ENCODE measurements around the gene NEUROD2. TPM values are rescaled to one million over a fixed set of nuclear protein-coding genes. Genes with fewer than 3 reads are reported as not detected.

NEUROD2 gene
- polyA plus RNA-seq, 4 donors: 0.03 to 0.07 (median 0.06) TPM; not detected in 1

Other genes starting within 250 kb of the NEUROD2 start
- 10 to 100 TPM; 11.4 to 17.4 (median 13.2) TPM for gene FBXL20, start 206.3 kb downstream of the NEUROD2 start, polyA plus RNA-seq (ENCODE audit: insufficient read length in 4 of 4)
- gene MED1, start 156.7 kb downstream of the NEUROD2 start, polyA plus RNA-seq (ENCODE audit: insufficient read length in 4 of 4): 10 to 100 TPM; 47.0 to 54.9 (median 51.7) TPM
- 10 to 100 TPM; 40.6 to 70.5 (median 56.3) TPM for gene CDK12, start 146.4 kb downstream of the NEUROD2 start, polyA plus RNA-seq (ENCODE audit: insufficient read length in 4 of 4)
- 10 to 100 TPM; 10.9 to 19.8 (median 14.1) TPM for gene PPP1R1B, start 19.0 kb upstream of the NEUROD2 start, polyA plus RNA-seq (ENCODE audit: insufficient read length in 4 of 4)
- 10 to 100 TPM; 44.2 to 57.8 (median 47.0) TPM for gene STARD3, start 29.2 kb upstream of the NEUROD2 start, polyA plus RNA-seq (ENCODE audit: insufficient read length in 4 of 4)
- gene TCAP, start 57.4 kb upstream of the NEUROD2 start, polyA plus RNA-seq (ENCODE audit: insufficient read length in 4 of 4): 1 to 10 TPM; 1.1 to 2.2 (median 1.7) TPM
- gene PNMT, start 60.5 kb upstream of the NEUROD2 start, polyA plus RNA-seq (ENCODE audit: insufficient read length in 4 of 4): 1 to 10 TPM; 2.1 to 4.5 (median 2.7) TPM
- 10 to 100 TPM; 36.7 to 48.7 (median 43.1) TPM for gene PGAP3, start 80.1 kb upstream of the NEUROD2 start, polyA plus RNA-seq (ENCODE audit: insufficient read length in 4 of 4)
- gene ERBB2, start 92.1 kb upstream of the NEUROD2 start, polyA plus RNA-seq (ENCODE audit: insufficient read length in 4 of 4): 100 to 1,000 TPM; 173 to 226 (median 187) TPM
- 10 to 100 TPM; 32.3 to 44.6 (median 36.6) TPM for gene MIEN1, start 122.6 kb upstream of the NEUROD2 start, polyA plus RNA-seq (ENCODE audit: insufficient read length in 4 of 4)
- gene GRB7, start 130.0 kb upstream of the NEUROD2 start, polyA plus RNA-seq (ENCODE audit: insufficient read length in 4 of 4): 10 to 100 TPM; 30.0 to 52.1 (median 37.1) TPM

Data from left renal cortex interstitium (tissue), 4 donors.